Endometrium (tissue), 2 donors: Measurements from ENCODE around the gene POLR2L.

ENCODE experiments used
- FAIRE-seq: peaks from 2 replicates; lab custom pipeline; 2012; peaks lifted over from hg19 to GRCh38; lab: Jason Lieb, UNC
- donor health status: control.
- donor health status: control.

Gene POLR2L

GRCh38 chr11:826227-826621 is 16.1 kb downstream of the POLR2L start:
- FAIRE-seq, result no peak

GRCh38 chr11:825366-826226 is 16.7 kb downstream of the POLR2L start:
- no peak for FAIRE-seq

GRCh38 chr11:824942-825341 is 17.4 kb downstream of the POLR2L start:
- no peak for FAIRE-seq

GRCh38 chr11:824292-824880 is 17.9 kb downstream of the POLR2L start:
- FAIRE-seq, result no peak

- no peak for FAIRE-seq
Measured at GRCh38 chr11:823441-824291, 18.7 kb downstream of the POLR2L start.

GRCh38 chr11:821512-822371 is 20.6 kb downstream of the POLR2L start:
- no peak for FAIRE-seq

GRCh38 chr11:820655-821511 is 21.4 kb downstream of the POLR2L start:
- FAIRE-seq, result no peak

GRCh38 chr11:819943-820649 is 22.2 kb downstream of the POLR2L start:
- FAIRE-seq, result no peak

- FAIRE-seq, result no peak
Measured at GRCh38 chr11:819129-819931, 23.0 kb downstream of the POLR2L start.

GRCh38 chr11:818396-819128 is 23.8 kb downstream of the POLR2L start, which contains the start of gene PNPLA2:
Gene PNPLA2 (plus strand): TSS chr11:818914. CDS start chr11:819719, 805 bp downstream.
- FAIRE-seq, result no peak

GRCh38 chr11:816433-816779 is 25.9 kb downstream of the POLR2L start:
- FAIRE-seq, result no peak

- FAIRE-seq, result no peak
Measured at GRCh38 chr11:815675-816432, 26.5 kb downstream of the POLR2L start.

- FAIRE-seq, result no peak
Measured at GRCh38 chr11:813456-814096, 28.8 kb downstream of the POLR2L start.

GRCh38 chr11:813072-813455 is 29.3 kb downstream of the POLR2L start:
- FAIRE-seq, result no peak

GRCh38 chr11:812390-812789 is 29.9 kb downstream of the POLR2L start:
- no peak for FAIRE-seq

GRCh38 chr11:811446-812245 is 30.7 kb downstream of the POLR2L start:
- FAIRE-seq, result no peak
